ENCODE data around the gene KANK3.

- TF ChIP-seq CTCF (optimal IDR thresholded peaks at IDR 0.05 in 1 of 3, IDR thresholded peaks at IDR 0.05 in 1 of 3, conservative IDR thresholded peaks at IDR 0.05 in 1 of 3; ENCODE audit: extremely low read depth in 1 of 3, insufficient read depth in 2 of 3, low read length in 3 of 3) (no peak), EZH2 (IDR thresholded peaks at IDR 0.05; ENCODE audit: low read length) (no peak)
These were observed 6.4 kb downstream of the KANK3 start for GRCh38 chr19:8336660-8337059.

Measured in keratinocyte (primary cell).